C4-2B (cell line): ENCODE results near the gene SLC6A12.

ENCODE experiments used
- CTCF ChIP-seq: fragments of 450-650 bp; conservative IDR thresholded peaks from 2 replicates; pipeline ENCODE4 v1.5.1; 2017; ENCODE audit warnings: mild to moderate bottlenecking
- ZFX ChIP-seq: fragments of 450-650 bp; IDR thresholded peaks from 2 replicates; pipeline ENCODE4 v1.6.1; 2017

- TF ChIP-seq CTCF: no peak; the same call in 1 of the 2 replicates
- no peak for TF ChIP-seq ZFX
Measured at GRCh38 chr12:169528-170370, 44.2 kb downstream of the SLC6A12 start.
